K562 (cell line): Measurements from ENCODE around the gene MGAT4B. TPM values are rescaled to one million over a fixed set of nuclear protein-coding genes. Genes with fewer than 3 reads are reported as not detected.

Experiments
- ATAC-seq: fragments of 200-7000 bp; cut with Tn5 transposase; 3 replicates; pipeline ENCODE4 v1.9.1; 2020; ENCODE audit warnings: moderate library complexity
- BruUV-seq: library from RNA; stranded (reverse); fragments of 400-500 nt; replicated peaks from 2 replicates; lab custom pipeline; 2021; lab: Mats Ljungman, UMichigan
- CTCF ChIA-PET: fragments of 300-600 bp; formaldehyde crosslinking; extraction: SDS; loops from one replicate; lab custom pipeline; 2021; ENCODE audit warnings: low intra/inter-chr PET ratio; lab: Yijun Ruan, JAX
- POLR2A ChIA-PET: fragments of 300-600, 350-650 bp; sonication (Branson Sonifier 250); formaldehyde crosslinking; extraction: SDS; loops from one replicate; lab custom pipeline; 2021; ENCODE audit warnings: antibody characterized with exemption, inconsistent platforms; lab: Yijun Ruan, JAX
- DNase-seq, 4 experiments: peaks; one replicate each; pipeline versions ENCODE4 v3.0.0 to v3.0.0-alpha.2; 2011 to 2018; ENCODE audit warnings: low spot score in 3 of 4, mixed read lengths in 3 of 4; ENCODE audit errors: extremely low read depth in 1 of 4
- FAIRE-seq: peaks from 2 replicates; lab custom pipeline; 2011; peaks lifted over from hg19 to GRCh38; lab: Jason Lieb, UNC
- H2AFZ ChIP-seq: 2 replicates; pipeline ENCODE4 v1.6.0; 2011; ENCODE audit warnings: low read depth, low read length, control low read depth, inconsistent platforms
- H3K27ac ChIP-seq: fragments of 200-600 bp; 3 replicates; pipeline ENCODE4 v1.8.0; 2011; ENCODE audit warnings: low read depth, mild to moderate bottlenecking, control low read depth, inconsistent platforms, low read length, moderate library complexity, mixed read lengths; ENCODE audit errors: extremely low read depth
- H3K27me3 ChIP-seq, 2 experiments: fragments of 300-600 bp in 1 of 2; 2 replicates in 1 of 2; 3 replicates in 1 of 2; pipeline versions ENCODE4 v1.6.0 to v1.8.0; 2011; ENCODE audit warnings: inconsistent platforms in 2 of 2, low read length in 2 of 2, mild to moderate bottlenecking in 1 of 2, mixed read lengths in 1 of 2, moderate library complexity in 1 of 2; ENCODE audit not compliant: control insufficient read depth in 2 of 2, insufficient read depth in 2 of 2
- H3K36me3 ChIP-seq: fragments of 300-600 bp; 3 replicates; pipeline ENCODE4 v1.8.0; 2011; ENCODE audit warnings: mild to moderate bottlenecking, low read length, inconsistent platforms; ENCODE audit not compliant: control insufficient read depth, insufficient read depth
- H3K4me1 ChIP-seq, 2 experiments: fragments of 200-600 bp in 1 of 2; replicated peaks in 1 of 2; 2 replicates in 1 of 2; 3 replicates in 1 of 2; pipeline versions ENCODE4 v1.5.1 to v1.8.0; 2011; ENCODE audit warnings: inconsistent platforms in 2 of 2, low read length in 2 of 2, mild to moderate bottlenecking in 1 of 2, mixed read lengths in 1 of 2, moderate library complexity in 1 of 2; ENCODE audit not compliant: control insufficient read depth in 2 of 2, insufficient read depth in 2 of 2
- H3K4me2 ChIP-seq: 2 replicates; pipeline ENCODE4 v1.6.1; 2011; ENCODE audit warnings: low read length, control low read depth, inconsistent platforms, mixed read lengths; ENCODE audit not compliant: insufficient read depth
- H3K4me3 ChIP-seq: fragments of 200-600 bp; sonication (generic), shearing (Covaris generic); 2 replicates; pipeline ENCODE4 v1.5.1; 2016; ENCODE audit warnings: control low read depth, inconsistent platforms
- H3K79me2 ChIP-seq: fragments of 200-600 bp; 3 replicates; pipeline ENCODE4 v1.8.0; 2011; ENCODE audit warnings: low read length, inconsistent platforms; ENCODE audit not compliant: control insufficient read depth, insufficient read depth
- H3K9ac ChIP-seq, 2 experiments: 2 replicates each; pipeline versions ENCODE4 v1.6.0 to v1.6.1; 2011; ENCODE audit warnings: low read depth in 2 of 2, low read length in 2 of 2, control low read depth in 1 of 2, inconsistent platforms in 1 of 2, mild to moderate bottlenecking in 1 of 2, mixed read lengths in 1 of 2; ENCODE audit not compliant: insufficient read depth in 1 of 2
- H3K9me1 ChIP-seq: one replicate; pipeline ENCODE4 v1.6.0; 2011; ENCODE audit warnings: inconsistent platforms, mild to moderate bottlenecking, low read length, moderate library complexity; ENCODE audit not compliant: control insufficient read depth, insufficient read depth
- H3K9me3 ChIP-seq: replicated peaks from 2 replicates; pipeline ENCODE4 v1.5.1; 2011; ENCODE audit warnings: low read depth, low read length, inconsistent platforms; ENCODE audit not compliant: control insufficient read depth, insufficient read depth
- H4K20me1 ChIP-seq: replicated peaks from 2 replicates; pipeline ENCODE4 v1.6.1; 2011; ENCODE audit warnings: low read length, inconsistent platforms, mixed read lengths; ENCODE audit not compliant: control insufficient read depth, insufficient read depth
- KAT8 ChIP-seq: fragments of 450-650 bp; IDR thresholded peaks from 2 replicates; pipeline ENCODE4 v1.6.1; 2016; ENCODE audit warnings: low read depth, mild to moderate bottlenecking
- NCOA6 ChIP-seq: fragments of 450-650 bp; IDR thresholded peaks from 2 replicates; pipeline ENCODE4 v1.6.1; 2017; ENCODE audit warnings: mild to moderate bottlenecking
- POLR2AphosphoS2 ChIP-seq: IDR thresholded peaks from 2 replicates; pipeline ENCODE4 v1.6.1; 2012; ENCODE audit warnings: low read length, improper control_type of control experiment
- POLR2B ChIP-seq: fragments of 450-650 bp; IDR thresholded peaks from 2 replicates; pipeline ENCODE4 v1.6.1; 2018; ENCODE audit warnings: low read depth; ENCODE audit not compliant: partially characterized antibody
- POLR2G ChIP-seq: fragments of 200-400 bp; formaldehyde crosslinking; IDR thresholded peaks from 2 replicates; pipeline ENCODE4 v1.6.1; 2017; ENCODE audit warnings: low read depth, mild to moderate bottlenecking, antibody characterized with exemption, low read length, moderate library complexity
- RBM22 ChIP-seq: fragments of 200-400 bp; formaldehyde crosslinking; IDR thresholded peaks from 2 replicates; pipeline ENCODE4 v1.6.1; 2018; ENCODE audit warnings: low read length, low read depth; ENCODE audit not compliant: poor library complexity, severe bottlenecking
- SUPT5H ChIP-seq: fragments of 450-650 bp; IDR thresholded peaks from 2 replicates; pipeline ENCODE4 v1.6.1; 2016
- TRIM28 ChIP-seq: fragments of 450-650 bp; IDR thresholded peaks from 2 replicates; pipeline ENCODE4 v1.6.1; 2017
- ZBTB7A ChIP-seq: IDR thresholded peaks from 2 replicates; pipeline ENCODE4 v1.6.1; 2011; ENCODE audit warnings: low read depth, mild to moderate bottlenecking, low read length, moderate library complexity, borderline replicate concordance; ENCODE audit not compliant: control insufficient read depth
- WGBS: fragments of 100-300 bp; shearing (Covaris generic); methylation state at CpG from one replicate; pipeline ENCODE4 v1.1.6; 2016; ENCODE audit warnings: low coverage, mixed read lengths; ENCODE audit not compliant: insufficient coverage; ENCODE audit errors: missing lambda C conversion rate; 5-methylcytosine and 5-hydroxymethylcytosine counted together
- in situ Hi-C: fragments of 300-500 bp; cut with MboI; formaldehyde crosslinking; loops from 4 replicates; pipeline ENCODE4 v1.15.0; 2018; ENCODE audit warnings: inconsistent platforms, mixed read lengths
- intact Hi-C: fragments of 100-400 bp; cut with micrococcal nuclease; formaldehyde crosslinking; loops from 2 replicates; pipeline ENCODE4 v1.14.2; 2022
- polyA plus RNA-seq, 8 experiments: library from polyadenylated mRNA; depleted of rRNA in 4 of 8; stranded (reverse) in 5 of 8; unstranded in 3 of 8; fragments of >200 nt; fragmentation: Nextera tagmentation in 2 of 8; fragmentation: Illumina TruSeq in 1 of 8; extraction: Ambion mirVana in 2 of 8; extraction: Trizol in 1 of 8; gene quantifications; 2 replicates each; pipeline versions ENCODE4 v1.2.1 to v1.2.3, GENCODE V29; 2011 to 2014; ENCODE audit warnings: inconsistent platforms in 1 of 8, missing spikeins in 1 of 8
- total RNA-seq, 7 experiments: library from RNA; depleted of rRNA in 6 of 7; stranded (reverse); fragments of >200 nt in 6 of 7; fragmentation: Illumina TruSeq in 2 of 7; extraction: Trizol in 2 of 7; gene quantifications; 2 replicates each; pipeline versions ENCODE4 v1.2.1 to v1.2.3, GENCODE V29; 2011 to 2021; ENCODE audit warnings: low replicate concordance in 1 of 7

The MGAT4B gene
- total and polyA plus RNA-seq, 9 of the 15 experiments (the other 6 are each of a cell fraction or from before 2014, with no cell fraction given), result 0.34 to 133 (median 75.4) TPM

GRCh38 chr5:179833709-179834070, 27.0 kb upstream of the MGAT4B start:
- peaks cover 4% of the 10 kb centered on the region; the same call in 1 of the 2 replicates for H4K20me1 ChIP-seq
- intact Hi-C loops, result no loop called here
- 97% methylated on average over 3 of the region's 3 CpGs for WGBS

DNA sequence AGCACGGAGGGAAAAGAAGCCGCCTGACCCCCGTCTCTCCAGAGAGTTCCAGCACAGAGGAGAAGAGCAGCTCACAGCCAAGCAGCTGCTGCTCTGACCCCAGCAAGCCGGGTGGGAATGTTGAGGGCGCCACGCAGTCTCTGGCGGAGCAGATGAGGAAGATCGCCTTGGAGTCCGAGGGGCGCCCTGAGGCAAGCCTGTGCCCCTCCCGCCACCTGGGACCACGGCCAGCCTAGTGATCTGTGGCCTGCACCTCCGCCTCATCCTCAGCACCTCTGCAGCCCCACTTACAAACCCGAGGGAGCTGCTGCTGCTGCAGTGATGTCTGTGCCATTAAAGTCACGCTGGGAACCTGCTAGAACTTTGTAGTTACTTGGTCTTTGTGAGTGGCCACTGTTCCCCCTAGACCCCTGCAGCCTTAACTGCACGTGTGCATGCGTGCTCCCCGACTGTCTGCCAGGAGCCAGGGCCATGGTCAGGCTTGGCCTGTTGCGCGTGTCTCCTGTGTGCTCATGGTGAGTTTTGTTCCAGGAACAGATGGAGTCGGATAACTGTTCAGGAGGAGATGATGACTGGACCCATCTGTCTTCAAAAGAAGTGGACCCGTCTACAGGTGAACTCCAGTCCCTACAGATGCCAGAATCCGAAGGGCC, 26.5 kb upstream of the MGAT4B start:
- no peak for FAIRE-seq
- Histone ChIP-seq H3K4me3 (no peak overlapping the region), H3K4me2 (no peak overlapping the region), H3K9me3 (no peaks in the 10 kb centered on the region), H2AFZ (no peak overlapping the region), H3K27me3 (no peaks in the 10 kb centered on the region), H3K36me3 (peaks cover 81% of the 10 kb centered on the region), H4K20me1 (peaks cover 4% of the 10 kb centered on the region; the same call in 1 of the 2 replicates), H3K79me2 (no peaks in the 10 kb centered on the region; the same call in 2 of the 3 replicates), H3K9ac (no peak overlapping the region), H3K4me1 (peaks cover 0 to 19% of the 10 kb centered on the region in 2 experiments; a peak in 3 of 5 replicates), H3K9me1 (no peaks in the 10 kb centered on the region), H3K27ac (no peak overlapping the region)
- WGBS, result 98% methylated on average over 20 of the region's 23 CpGs
- in situ Hi-C loops, result no loop called here
- no peak for ATAC-seq
- ChIA-PET POLR2A (interaction anchor here (0.8 to 3.3 kb wide), 5 partner anchors 11 to 70 kb away, joined by 3 to 15 read pairs (median 4); partner anchors contain the start of gene SQSTM1), CTCF (no interaction called here)
- no TSS peak for BruUV-seq
- DNase-seq, result no peak
- TF ChIP-seq RBM22 (peak; percentile 60), NCOA6 (no peak), POLR2AphosphoS2 (peak; percentile 42; the same call in 1 of the 2 replicates), KAT8 (no peak), ZBTB7A (no peak), POLR2G (peak; percentile 70)
- intact Hi-C loops, result no loop called here

More at GRCh38 chr5:179833709-179834070, 27.0 kb upstream of the MGAT4B start:
- POLR2A ChIA-PET, result interaction anchor here (1.1 to 3.3 kb wide), 3 partner anchors 11 to 32 kb away, joined by 4 to 15 read pairs (median 9); partner anchors contain the start of gene SQSTM1
- no TSS peak for BruUV-seq
- no peak for FAIRE-seq
- Histone ChIP-seq H3K9ac (no peak overlapping the region), H3K9me1 (no peaks in the 10 kb centered on the region), H3K36me3 (peaks cover 83% of the 10 kb centered on the region), H3K4me1 (peaks cover 0 to 19% of the 10 kb centered on the region in 2 experiments; a peak in 3 of 5 replicates)
- DNase-seq, result no peak
- peak; percentile 14; the same call in 1 of the 2 replicates for TF ChIP-seq SUPT5H
- no peak for TF ChIP-seq TRIM28
- peak; percentile 19 for TF ChIP-seq POLR2B
- TF ChIP-seq, all 486 proteins: peak for 2
- Histone ChIP-seq H3K9me3 (no peaks in the 10 kb centered on the region), H3K4me2 (no peak overlapping the region), H3K27ac (no peak overlapping the region), H3K79me2 (no peaks in the 10 kb centered on the region; the same call in 2 of the 3 replicates), H2AFZ (no peak overlapping the region), H3K27me3 (no peaks in the 10 kb centered on the region), H3K4me3 (no peak overlapping the region)
- in situ Hi-C loops, result no loop called here
- CTCF ChIA-PET, result no interaction called here
- ATAC-seq, result no peak
